Measurements from ENCODE around the gene DDHD1. TPM values are rescaled to one million over a fixed set of nuclear protein-coding genes. Genes with fewer than 3 reads are reported as not detected.
"Not testable (repeated sequence)": the region's sequence is repeated elsewhere in the genome, so short reads cannot be mapped to it uniquely, and the experiment has no call there.

DDHD1 gene
- total RNA-seq, 1 experiment from 2014 or later, result 14.0 TPM

DNA sequence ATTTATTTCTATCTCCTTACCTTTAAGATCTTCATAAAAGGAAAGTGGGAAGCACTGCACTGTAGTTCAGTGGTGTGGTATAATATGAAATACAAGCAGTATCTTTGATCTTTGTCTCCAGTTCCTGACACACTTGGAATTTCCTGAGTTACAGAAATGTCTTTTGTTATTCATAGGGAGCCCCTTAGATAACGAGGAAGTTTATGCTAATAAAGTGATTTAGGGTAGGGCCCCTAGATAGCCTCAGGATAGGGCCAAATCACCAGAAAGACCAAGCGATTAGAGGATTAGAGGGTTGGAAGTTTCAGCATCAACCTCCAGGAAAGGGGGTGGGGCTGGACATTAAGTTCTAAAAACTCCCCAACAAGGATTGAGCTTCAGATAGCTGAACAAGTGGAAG, 29.9 kb upstream of the DDHD1 start:
- peaks cover 15% of the 10 kb centered on the region for H3K27me3 Mint-ChIP-seq (ENCODE audit: unreplicated experiment)
- no TSS peak for BruUV-seq (replicated peaks)
- TF ChIP-seq, protein P1, sequence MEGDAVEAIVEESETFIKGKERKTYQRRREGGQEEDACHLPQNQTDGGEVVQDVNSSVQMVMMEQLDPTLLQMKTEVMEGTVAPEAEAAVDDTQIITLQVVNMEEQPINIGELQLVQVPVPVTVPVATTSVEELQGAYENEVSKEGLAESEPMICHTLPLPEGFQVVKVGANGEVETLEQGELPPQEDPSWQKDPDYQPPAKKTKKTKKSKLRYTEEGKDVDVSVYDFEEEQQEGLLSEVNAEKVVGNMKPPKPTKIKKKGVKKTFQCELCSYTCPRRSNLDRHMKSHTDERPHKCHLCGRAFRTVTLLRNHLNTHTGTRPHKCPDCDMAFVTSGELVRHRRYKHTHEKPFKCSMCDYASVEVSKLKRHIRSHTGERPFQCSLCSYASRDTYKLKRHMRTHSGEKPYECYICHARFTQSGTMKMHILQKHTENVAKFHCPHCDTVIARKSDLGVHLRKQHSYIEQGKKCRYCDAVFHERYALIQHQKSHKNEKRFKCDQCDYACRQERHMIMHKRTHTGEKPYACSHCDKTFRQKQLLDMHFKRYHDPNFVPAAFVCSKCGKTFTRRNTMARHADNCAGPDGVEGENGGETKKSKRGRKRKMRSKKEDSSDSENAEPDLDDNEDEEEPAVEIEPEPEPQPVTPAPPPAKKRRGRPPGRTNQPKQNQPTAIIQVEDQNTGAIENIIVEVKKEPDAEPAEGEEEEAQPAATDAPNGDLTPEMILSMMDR (IDR thresholded peaks at IDR 0.05; ENCODE audit: unreplicated experiment), result no peak

DNA sequence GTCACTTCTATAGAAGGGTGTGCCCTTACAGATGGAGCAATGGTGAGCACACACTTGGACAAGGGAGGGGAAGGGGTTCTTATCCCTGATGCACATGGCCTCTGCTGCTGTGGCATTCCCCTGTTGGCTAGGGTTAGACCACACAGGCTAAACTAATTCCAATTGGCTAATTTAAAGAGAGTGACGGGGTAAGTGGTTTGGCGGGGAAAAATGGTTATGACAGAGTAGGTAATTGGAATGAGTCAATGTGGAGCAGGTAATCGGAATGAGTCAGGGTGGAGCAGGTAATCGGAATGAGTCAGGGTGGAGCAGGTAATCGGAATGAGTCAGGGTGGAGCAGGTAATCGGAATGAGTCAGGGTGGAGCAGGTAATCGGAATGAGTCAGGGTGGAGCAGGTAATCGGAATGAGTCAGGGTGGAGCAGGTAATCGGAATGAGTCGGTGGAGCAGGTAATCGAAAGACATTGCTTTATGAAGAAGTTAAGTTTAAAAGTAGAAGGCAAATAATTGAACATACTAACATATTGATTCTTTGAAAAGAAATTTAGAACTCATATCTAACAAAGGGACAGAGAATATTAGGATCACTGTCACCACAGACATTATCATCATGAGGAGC, 28.4 kb upstream of the DDHD1 start:
- H3K4me1 Mint-ChIP-seq (ENCODE audit: low read depth, unreplicated experiment); DNase-seq; intact Hi-C loops (cut with micrococcal nuclease; ENCODE audit: unreplicated experiment); H3K9me3 Mint-ChIP-seq (ENCODE audit: low read depth, unreplicated experiment); H3K4me3 Mint-ChIP-seq (ENCODE audit: low read depth, unreplicated experiment); BruUV-seq (replicated peaks); H3K27ac Mint-ChIP-seq (ENCODE audit: unreplicated experiment); H3K36me3 Mint-ChIP-seq (ENCODE audit: insufficient read depth, unreplicated experiment); CTCF ChIA-PET: not testable (repeated sequence)
- H3K27me3 Mint-ChIP-seq (ENCODE audit: unreplicated experiment), result peaks cover 27% of the 10 kb centered on the region

More for the DNA sequence above, 29.9 kb upstream of the DDHD1 start:
- Mint-ChIP-seq H3K36me3 (ENCODE audit: insufficient read depth, unreplicated experiment) (no peaks in the 10 kb centered on the region), H3K27ac (ENCODE audit: unreplicated experiment) (no peak overlapping the region), H3K4me1 (ENCODE audit: low read depth, unreplicated experiment) (no peaks in the 10 kb centered on the region), H3K4me3 (ENCODE audit: low read depth, unreplicated experiment) (no peak overlapping the region), H3K9me3 (ENCODE audit: low read depth, unreplicated experiment) (peaks cover 7% of the 10 kb centered on the region)
- CTCF ChIA-PET, result no interaction called here
- DNase-seq, result no peak
- intact Hi-C loops (cut with micrococcal nuclease; ENCODE audit: unreplicated experiment), result no loop called here

DNA sequence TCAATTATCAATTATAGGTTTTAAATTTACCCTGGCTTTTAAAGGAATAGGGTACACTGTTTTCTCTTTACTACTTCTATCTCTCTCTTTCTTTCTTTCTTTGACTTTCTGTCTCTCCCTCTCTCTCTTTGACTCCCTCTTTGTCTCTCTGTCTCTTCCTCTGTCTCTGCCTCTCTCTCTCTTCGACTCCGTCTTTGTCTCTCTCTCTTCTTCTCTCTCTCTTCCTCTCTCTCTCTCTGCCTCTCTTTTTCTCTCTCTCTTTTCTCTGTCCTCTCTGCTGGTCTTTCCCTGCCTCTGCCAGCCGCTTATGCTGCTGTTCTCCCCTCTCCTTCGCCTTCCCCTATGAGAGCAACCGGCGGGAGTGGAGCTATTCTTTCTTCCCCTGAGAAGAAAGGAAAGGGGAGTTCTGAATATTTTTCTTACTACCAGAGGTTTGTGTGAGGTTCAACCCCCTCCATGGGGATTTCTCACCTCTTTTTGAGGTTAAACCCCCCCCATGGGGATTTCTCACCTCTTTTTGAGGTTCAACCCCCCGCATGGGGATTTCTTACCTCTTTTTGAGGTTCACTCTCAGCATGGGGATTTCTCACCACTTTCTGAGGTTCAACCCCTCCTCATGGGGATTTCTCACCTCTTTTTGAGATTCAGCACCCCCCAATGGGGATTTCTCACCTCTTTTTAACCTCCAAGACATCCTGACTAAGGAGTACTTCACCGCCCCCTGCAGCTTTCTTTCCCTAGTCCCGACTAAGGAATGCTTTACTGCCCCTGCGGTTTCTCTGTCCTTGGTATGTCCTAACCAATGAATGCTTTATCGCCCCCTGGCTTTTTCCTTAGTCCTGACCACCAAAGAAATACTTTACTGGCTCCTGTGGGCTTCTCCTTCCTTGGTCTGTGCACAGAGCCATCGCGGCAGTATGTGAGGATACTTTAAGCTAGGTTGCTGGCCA, 27.4 kb upstream of the DDHD1 start:
- CTCF ChIA-PET, result no interaction called here
- Mint-ChIP-seq H3K27me3 (ENCODE audit: unreplicated experiment) (peaks cover 37% of the 10 kb centered on the region), H3K27ac (ENCODE audit: unreplicated experiment) (no peak overlapping the region), H3K36me3 (ENCODE audit: insufficient read depth, unreplicated experiment) (no peaks in the 10 kb centered on the region), H3K4me3 (ENCODE audit: low read depth, unreplicated experiment) (no peak overlapping the region), H3K4me1 (ENCODE audit: low read depth, unreplicated experiment) (no peaks in the 10 kb centered on the region), H3K9me3 (ENCODE audit: low read depth, unreplicated experiment) (peaks cover 7% of the 10 kb centered on the region)
- TF ChIP-seq, protein P1 (IDR thresholded peaks at IDR 0.05; ENCODE audit: unreplicated experiment), result no peak
- intact Hi-C loops (cut with micrococcal nuclease; ENCODE audit: unreplicated experiment), result no loop called here
- DNase-seq, result no peak
- BruUV-seq (replicated peaks), result no TSS peak

DNA sequence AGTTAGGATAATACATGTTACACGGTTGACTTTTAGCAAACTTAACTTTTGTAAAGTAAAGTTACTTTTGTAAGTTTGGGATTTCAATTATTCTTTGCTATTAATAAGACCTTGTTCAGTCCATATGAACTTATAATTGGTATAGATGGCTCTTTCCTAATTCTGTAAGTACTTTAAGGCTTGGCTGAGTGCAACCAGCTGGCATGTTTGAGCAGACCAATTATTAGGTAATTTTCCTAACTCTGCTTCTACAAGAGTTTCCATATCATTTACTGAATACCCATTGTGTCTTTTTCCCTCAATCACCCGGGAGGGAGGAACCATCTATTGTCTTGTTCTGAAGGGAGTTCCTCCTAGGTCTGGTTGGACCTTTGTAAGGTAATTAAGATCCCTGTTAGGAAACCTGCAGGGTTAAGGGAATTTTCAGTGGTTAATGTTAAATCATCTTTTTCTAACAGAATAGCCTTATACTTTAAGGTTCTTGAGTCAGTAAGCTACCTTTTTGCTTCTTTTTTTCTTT, 26.4 kb upstream of the DDHD1 start:
- H3K9me3 Mint-ChIP-seq (ENCODE audit: low read depth, unreplicated experiment); H3K36me3 Mint-ChIP-seq (ENCODE audit: insufficient read depth, unreplicated experiment); H3K4me1 Mint-ChIP-seq (ENCODE audit: low read depth, unreplicated experiment); H3K27ac Mint-ChIP-seq (ENCODE audit: unreplicated experiment); intact Hi-C loops (cut with micrococcal nuclease; ENCODE audit: unreplicated experiment); H3K4me3 Mint-ChIP-seq (ENCODE audit: low read depth, unreplicated experiment); CTCF ChIA-PET; BruUV-seq (replicated peaks); DNase-seq: not testable (repeated sequence)
- H3K27me3 Mint-ChIP-seq (ENCODE audit: unreplicated experiment), result peaks cover 41% of the 10 kb centered on the region

DNA sequence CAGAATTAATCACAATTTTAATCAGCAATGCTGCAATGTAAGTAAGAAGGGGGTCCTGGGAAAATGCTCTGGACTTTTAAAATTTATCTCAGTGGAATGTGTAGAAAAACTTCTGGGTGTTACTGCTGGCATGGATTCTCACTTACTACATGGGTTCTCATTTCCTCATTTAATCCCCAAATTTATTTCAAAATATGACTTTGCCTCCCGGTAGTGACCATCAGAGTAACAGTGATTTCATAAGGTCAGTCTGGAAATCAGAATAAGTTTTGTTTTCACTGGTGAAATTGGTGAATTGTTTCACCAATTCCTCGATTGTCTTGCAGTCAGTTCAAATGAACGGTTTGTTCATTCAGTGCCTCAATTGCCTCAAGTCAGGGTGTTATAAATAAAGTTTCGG, 22.3 kb upstream of the DDHD1 start:
- DNase-seq, result no peak
- CTCF ChIA-PET, result no interaction called here
- no peak overlapping the region for H3K4me3 Mint-ChIP-seq (ENCODE audit: low read depth, unreplicated experiment)
- H3K9me3 Mint-ChIP-seq (ENCODE audit: low read depth, unreplicated experiment), result peaks cover 3% of the 10 kb centered on the region
- H3K27me3 Mint-ChIP-seq (ENCODE audit: unreplicated experiment), result peaks cover 35% of the 10 kb centered on the region
- TF ChIP-seq, protein P1 (IDR thresholded peaks at IDR 0.05; ENCODE audit: unreplicated experiment), result no peak
- H3K27ac Mint-ChIP-seq (ENCODE audit: unreplicated experiment), result no peak overlapping the region
- H3K36me3 Mint-ChIP-seq (ENCODE audit: insufficient read depth, unreplicated experiment), result no peaks in the 10 kb centered on the region
- no peaks in the 10 kb centered on the region for H3K4me1 Mint-ChIP-seq (ENCODE audit: low read depth, unreplicated experiment)
- intact Hi-C loops (cut with micrococcal nuclease; ENCODE audit: unreplicated experiment), result no loop called here
- no TSS peak for BruUV-seq (replicated peaks)
